Measurements from ENCODE around the gene ADNP.

The ADNP gene

GRCh38 chr20:50909413-50909812 is 21.8 kb downstream of the ADNP start:
- Histone ChIP-seq H2BK12ac (ENCODE audit: low read length) (no peak overlapping the region), H3K4me1 (ENCODE audit: control insufficient read depth in 1 of 2, insufficient read depth in 2 of 2, low read length in 2 of 2) (peaks cover 0 to 3% of the 10 kb centered on the region in 2 experiments), H3K79me1 (ENCODE audit: low read length) (no peaks in the 10 kb centered on the region), H2AK5ac (ENCODE audit: low read length) (no peak overlapping the region), H3K4me3 (ENCODE audit: low read depth, low read length) (no peak overlapping the region), H3K9ac (ENCODE audit: low read length) (no peak overlapping the region), H3K36me3 (ENCODE audit: control insufficient read depth in 1 of 2, insufficient read depth in 2 of 2, low read length in 2 of 2) (peaks cover 9 to 11% of the 10 kb centered on the region in 2 experiments), H2BK5ac (ENCODE audit: low read depth, low read length, poor library complexity) (no peak overlapping the region), H3K14ac (ENCODE audit: low read length) (no peak overlapping the region), H3K4ac (ENCODE audit: low read depth, low read length) (peak overlapping the region; percentile 86), H3K9me3 (ENCODE audit: insufficient read depth, low read depth, low read length) (no peaks in the 10 kb centered on the region), H4K12ac (ENCODE audit: low read depth, low read length) (no peak overlapping the region), H2BK120ac (ENCODE audit: insufficient read depth, low read length, poor library complexity) (no peak overlapping the region), H3K18ac (ENCODE audit: low read length) (no peak overlapping the region), H2AFZ (ENCODE audit: insufficient read depth, low read length, poor library complexity) (no peak overlapping the region), H4K91ac (ENCODE audit: low read depth, low read length) (no peak overlapping the region), H3K27me3 (ENCODE audit: insufficient read depth, low read length) (no peaks in the 10 kb centered on the region), H3K27ac (ENCODE audit: low read depth, low read length) (no peak overlapping the region), H3K23ac (ENCODE audit: low read length) (no peak overlapping the region), H3K4me2 (ENCODE audit: low read length) (no peak overlapping the region), H3K79me2 (ENCODE audit: control insufficient read depth, insufficient read depth, low read length, poor library complexity) (peaks cover 29% of the 10 kb centered on the region), H4K8ac (ENCODE audit: low read depth, low read length) (no peak overlapping the region)
- no peak for DNase-seq
- WGBS (ENCODE audit: extremely low coverage, insufficient coverage, insufficient read length): no CpG with 5 or more reads among the region's 3 CpGs

- H3K18ac ChIP-seq (ENCODE audit: low read length): no peak overlapping the region
- H3K14ac ChIP-seq (ENCODE audit: low read length): no peak overlapping the region
- no peak for DNase-seq
- no peak overlapping the region for H2AFZ ChIP-seq (ENCODE audit: insufficient read depth, low read length, poor library complexity)
- no CpG with 5 or more reads among the region's 6 CpGs for WGBS (ENCODE audit: extremely low coverage, insufficient coverage, insufficient read length)
- H3K36me3 ChIP-seq (ENCODE audit: control insufficient read depth in 1 of 2, insufficient read depth in 2 of 2, low read length in 2 of 2): peaks cover 9 to 21% of the 10 kb centered on the region in 2 experiments
- no peak overlapping the region for H2BK120ac ChIP-seq (ENCODE audit: insufficient read depth, low read length, poor library complexity)
- no peak overlapping the region for H4K8ac ChIP-seq (ENCODE audit: low read depth, low read length)
- H3K4me2 ChIP-seq (ENCODE audit: low read length): no peak overlapping the region
- H3K4me3 ChIP-seq (ENCODE audit: low read depth, low read length): no peak overlapping the region
- H3K23ac ChIP-seq (ENCODE audit: low read length): peak overlapping the region; percentile 91
- H2BK5ac ChIP-seq (ENCODE audit: low read depth, low read length, poor library complexity): no peak overlapping the region
- H3K27me3 ChIP-seq (ENCODE audit: insufficient read depth, low read length): no peaks in the 10 kb centered on the region
- peak overlapping the region; percentile 94 for H3K4ac ChIP-seq (ENCODE audit: low read depth, low read length)
- H3K79me1 ChIP-seq (ENCODE audit: low read length): no peaks in the 10 kb centered on the region
- no peak overlapping the region for H2AK5ac ChIP-seq (ENCODE audit: low read length)
- H3K4me1 ChIP-seq (ENCODE audit: control insufficient read depth in 1 of 2, insufficient read depth in 2 of 2, low read length in 2 of 2): no peaks in the 10 kb centered on the region
- no peak overlapping the region for H2BK12ac ChIP-seq (ENCODE audit: low read length)
- no peak overlapping the region for H3K9ac ChIP-seq (ENCODE audit: low read length)
- H3K27ac ChIP-seq (ENCODE audit: low read depth, low read length): no peak overlapping the region
- no peak overlapping the region for H4K12ac ChIP-seq (ENCODE audit: low read depth, low read length)
- H4K91ac ChIP-seq (ENCODE audit: low read depth, low read length): no peak overlapping the region
- H3K79me2 ChIP-seq (ENCODE audit: control insufficient read depth, insufficient read depth, low read length, poor library complexity): peaks cover 14% of the 10 kb centered on the region
- H3K9me3 ChIP-seq (ENCODE audit: insufficient read depth, low read depth, low read length): no peaks in the 10 kb centered on the region
Measured at GRCh38 chr20:50904067-50904570, 27.1 kb downstream of the ADNP start.

GRCh38 chr20:50903353-50904051 is 27.7 kb downstream of the ADNP start:
- WGBS (ENCODE audit: extremely low coverage, insufficient coverage, insufficient read length): no CpG with 5 or more reads among the region's 8 CpGs
- Histone ChIP-seq H3K79me1 (ENCODE audit: low read length) (no peaks in the 10 kb centered on the region), H3K18ac (ENCODE audit: low read length) (no peak overlapping the region), H4K8ac (ENCODE audit: low read depth, low read length) (no peak overlapping the region), H3K4ac (ENCODE audit: low read depth, low read length) (peak overlapping the region; percentile 29), H2BK5ac (ENCODE audit: low read depth, low read length, poor library complexity) (no peak overlapping the region), H2BK120ac (ENCODE audit: insufficient read depth, low read length, poor library complexity) (no peak overlapping the region), H3K4me3 (ENCODE audit: low read depth, low read length) (no peak overlapping the region), H4K12ac (ENCODE audit: low read depth, low read length) (no peak overlapping the region), H3K36me3 (ENCODE audit: control insufficient read depth in 1 of 2, insufficient read depth in 2 of 2, low read length in 2 of 2) (peaks cover 11 to 22% of the 10 kb centered on the region in 2 experiments), H3K27me3 (ENCODE audit: insufficient read depth, low read length) (no peaks in the 10 kb centered on the region), H3K9me3 (ENCODE audit: insufficient read depth, low read depth, low read length) (no peaks in the 10 kb centered on the region), H2AK5ac (ENCODE audit: low read length) (no peak overlapping the region), H3K79me2 (ENCODE audit: control insufficient read depth, insufficient read depth, low read length, poor library complexity) (peaks cover 11% of the 10 kb centered on the region), H3K14ac (ENCODE audit: low read length) (no peak overlapping the region), H3K4me2 (ENCODE audit: low read length) (no peak overlapping the region), H3K23ac (ENCODE audit: low read length) (no peak overlapping the region), H3K9ac (ENCODE audit: low read length) (no peak overlapping the region), H2AFZ (ENCODE audit: insufficient read depth, low read length, poor library complexity) (no peak overlapping the region), H2BK12ac (ENCODE audit: low read length) (no peak overlapping the region), H3K4me1 (ENCODE audit: control insufficient read depth in 1 of 2, insufficient read depth in 2 of 2, low read length in 2 of 2) (no peaks in the 10 kb centered on the region), H3K27ac (ENCODE audit: low read depth, low read length) (no peak overlapping the region), H4K91ac (ENCODE audit: low read depth, low read length) (no peak overlapping the region)
- DNase-seq: no peak

GRCh38 chr20:50901301-50901700 is 29.9 kb downstream of the ADNP start:
- Histone ChIP-seq H3K4me3 (ENCODE audit: low read depth, low read length) (no peak overlapping the region), H2BK120ac (ENCODE audit: insufficient read depth, low read length, poor library complexity) (no peak overlapping the region), H3K4ac (ENCODE audit: low read depth, low read length) (no peak overlapping the region), H3K9me3 (ENCODE audit: insufficient read depth, low read depth, low read length) (no peaks in the 10 kb centered on the region), H3K9ac (ENCODE audit: low read length) (no peak overlapping the region), H3K14ac (ENCODE audit: low read length) (no peak overlapping the region), H4K12ac (ENCODE audit: low read depth, low read length) (no peak overlapping the region), H3K18ac (ENCODE audit: low read length) (no peak overlapping the region), H2AFZ (ENCODE audit: insufficient read depth, low read length, poor library complexity) (no peak overlapping the region), H3K36me3 (ENCODE audit: control insufficient read depth in 1 of 2, insufficient read depth in 2 of 2, low read length in 2 of 2) (peaks cover 10 to 36% of the 10 kb centered on the region in 2 experiments), H3K79me2 (ENCODE audit: control insufficient read depth, insufficient read depth, low read length, poor library complexity) (peaks cover 3% of the 10 kb centered on the region), H2BK5ac (ENCODE audit: low read depth, low read length, poor library complexity) (no peak overlapping the region), H3K27ac (ENCODE audit: low read depth, low read length) (no peak overlapping the region), H2AK5ac (ENCODE audit: low read length) (no peak overlapping the region), H3K79me1 (ENCODE audit: low read length) (no peaks in the 10 kb centered on the region), H3K23ac (ENCODE audit: low read length) (no peak overlapping the region), H3K4me2 (ENCODE audit: low read length) (no peak overlapping the region), H3K27me3 (ENCODE audit: insufficient read depth, low read length) (no peaks in the 10 kb centered on the region), H4K91ac (ENCODE audit: low read depth, low read length) (no peak overlapping the region), H4K8ac (ENCODE audit: low read depth, low read length) (no peak overlapping the region), H3K4me1 (ENCODE audit: control insufficient read depth in 1 of 2, insufficient read depth in 2 of 2, low read length in 2 of 2) (no peaks in the 10 kb centered on the region), H2BK12ac (ENCODE audit: low read length) (no peak overlapping the region)
- no CpG with 5 or more reads among the region's 1 CpG for WGBS (ENCODE audit: extremely low coverage, insufficient coverage, insufficient read length)
- no peak for DNase-seq

Data from trophoblast cell (in vitro differentiated cells and primary cell).